Esophagus muscularis mucosa (tissue), 4 donors: ENCODE results near the gene CYP2W1.

ENCODE experiments used
- EP300 ChIP-seq: sonication (generic); formaldehyde crosslinking; IDR thresholded peaks from one replicate; pipeline ENCODE4 v1.6.1; 2017; ENCODE audit warnings: antibody characterized with exemption
- POLR2A ChIP-seq: fragments of 450-650 bp; IDR thresholded peaks from one replicate; pipeline ENCODE4 v1.6.1; 2017; ENCODE audit warnings: antibody characterized with exemption, moderate library complexity, mild to moderate bottlenecking, low read depth
- POLR2AphosphoS5 ChIP-seq, 2 donors: sonication (generic); formaldehyde crosslinking; IDR thresholded peaks; one replicate each; pipeline ENCODE4 v1.6.1; 2017; ENCODE audit warnings: antibody characterized with exemption in 2 of 2
- TF ChIP-seq, protein P1 (sequence below), 3 experiments: fragments of 200-600 bp in 2 of 3; fragments of 450-650 bp in 1 of 3; sonication (generic) in 2 of 3; IDR thresholded peaks; one replicate each; pipeline ENCODE4 v1.5.1; 2017 to 2019; ENCODE audit warnings: antibody characterized with exemption in 3 of 3, mild to moderate bottlenecking in 2 of 3, moderate library complexity in 1 of 3

DNA sequence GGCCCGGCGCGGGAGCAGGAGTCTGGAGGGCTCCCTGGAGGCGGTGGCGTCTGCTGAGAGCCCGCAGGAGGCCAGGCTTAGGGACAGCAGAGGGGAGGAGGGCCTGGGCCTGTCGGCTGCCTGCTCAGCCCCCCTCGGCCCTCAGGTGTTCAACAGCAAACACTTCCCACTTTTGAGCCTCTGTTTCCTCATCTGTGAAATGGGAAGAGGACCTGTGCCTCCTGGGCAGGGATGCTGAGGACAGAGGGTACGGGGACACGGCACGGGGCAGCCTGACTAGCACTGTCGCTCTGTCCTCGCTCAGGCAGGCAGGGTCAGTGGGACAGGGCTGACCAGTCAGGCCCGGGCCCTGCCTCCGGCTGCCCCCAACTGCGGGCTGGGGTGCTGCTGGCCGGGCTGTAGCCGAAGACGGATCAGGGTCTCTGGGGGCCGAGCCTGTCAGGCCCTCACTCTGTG, 663 bp downstream of the CYP2W1 start:
- TF ChIP-seq, protein P1, sequence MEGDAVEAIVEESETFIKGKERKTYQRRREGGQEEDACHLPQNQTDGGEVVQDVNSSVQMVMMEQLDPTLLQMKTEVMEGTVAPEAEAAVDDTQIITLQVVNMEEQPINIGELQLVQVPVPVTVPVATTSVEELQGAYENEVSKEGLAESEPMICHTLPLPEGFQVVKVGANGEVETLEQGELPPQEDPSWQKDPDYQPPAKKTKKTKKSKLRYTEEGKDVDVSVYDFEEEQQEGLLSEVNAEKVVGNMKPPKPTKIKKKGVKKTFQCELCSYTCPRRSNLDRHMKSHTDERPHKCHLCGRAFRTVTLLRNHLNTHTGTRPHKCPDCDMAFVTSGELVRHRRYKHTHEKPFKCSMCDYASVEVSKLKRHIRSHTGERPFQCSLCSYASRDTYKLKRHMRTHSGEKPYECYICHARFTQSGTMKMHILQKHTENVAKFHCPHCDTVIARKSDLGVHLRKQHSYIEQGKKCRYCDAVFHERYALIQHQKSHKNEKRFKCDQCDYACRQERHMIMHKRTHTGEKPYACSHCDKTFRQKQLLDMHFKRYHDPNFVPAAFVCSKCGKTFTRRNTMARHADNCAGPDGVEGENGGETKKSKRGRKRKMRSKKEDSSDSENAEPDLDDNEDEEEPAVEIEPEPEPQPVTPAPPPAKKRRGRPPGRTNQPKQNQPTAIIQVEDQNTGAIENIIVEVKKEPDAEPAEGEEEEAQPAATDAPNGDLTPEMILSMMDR (IDR thresholded peaks at IDR 0.05) = no peak
- no peak for TF ChIP-seq POLR2A
- no peak for TF ChIP-seq POLR2AphosphoS5 (IDR thresholded peaks at IDR 0.05)
- TF ChIP-seq EP300 = no peak
